COLO668 (cell line): ENCODE results near the gene ZNF480.
"Not testable (repeated sequence)": the region's sequence is repeated elsewhere in the genome, so short reads cannot be mapped to it uniquely, and the experiment has no call there.

Experiments
- DNase-seq: peaks from one replicate; lab custom pipeline; 2025; ENCODE audit not compliant: unreplicated experiment; lab: John Stamatoyannopoulos, UW

Gene ZNF480

GRCh38 chr19:52296773-52297600 is at the start of gene ZNF480:
Gene ZNF480 (plus strand): TSS chr19:52297169. CDS start chr19:52300413, 3,244 bp downstream.
- DNase-seq: peak; percentile 90

DNA sequence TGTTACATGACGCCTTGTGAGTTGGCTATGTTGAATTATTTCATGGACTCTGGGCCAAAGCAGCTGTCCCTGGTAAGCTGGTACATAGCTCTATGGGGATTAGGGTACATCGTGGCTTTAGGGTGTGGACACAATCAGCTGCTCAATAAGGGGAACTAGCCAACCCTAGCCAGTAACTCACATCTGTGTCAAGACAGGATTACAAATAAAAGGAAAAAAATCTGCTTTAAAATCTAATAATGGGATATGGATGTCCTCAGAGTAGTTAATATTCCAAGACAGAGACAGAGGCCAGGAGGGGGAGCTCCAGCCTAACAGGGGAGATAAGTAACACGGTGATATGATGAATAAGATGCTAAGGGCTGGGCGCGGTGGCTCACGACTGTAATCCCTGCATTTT is 48.7 kb upstream of the ZNF480 start:
- DNase-seq: peak; percentile 49

- no peak for DNase-seq
These were observed 38.5 kb upstream of the ZNF480 start for GRCh38 chr19:52258426-52258825.

DNA sequence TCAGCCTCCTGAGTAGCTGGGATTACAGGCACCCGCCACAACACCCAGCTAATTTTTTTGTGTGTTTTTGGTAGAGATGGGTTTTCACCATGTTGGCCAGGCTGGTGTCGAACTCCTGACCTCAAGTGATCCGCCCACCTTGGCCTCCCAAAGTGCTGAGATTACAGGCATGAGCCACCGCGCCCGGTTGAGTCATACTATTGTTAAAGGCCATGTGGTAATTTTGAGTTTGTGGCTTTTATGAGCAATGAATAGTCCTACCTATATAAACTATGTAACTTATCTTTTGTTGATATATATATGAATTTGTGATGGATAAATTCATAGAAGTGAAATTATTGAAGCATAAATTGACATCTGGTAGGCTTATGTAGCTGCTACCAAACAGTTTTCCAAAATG is 31.4 kb upstream of the ZNF480 start:
- DNase-seq: not testable (repeated sequence)

- peak; percentile 95 for DNase-seq
These were observed 27.4 kb upstream of the ZNF480 start, which contains the start of gene ZNF766 for GRCh38 chr19:52269338-52270261. Gene ZNF766 (plus strand): TSS chr19:52269587. CDS start chr19:52269614, 27 bp downstream.

DNA sequence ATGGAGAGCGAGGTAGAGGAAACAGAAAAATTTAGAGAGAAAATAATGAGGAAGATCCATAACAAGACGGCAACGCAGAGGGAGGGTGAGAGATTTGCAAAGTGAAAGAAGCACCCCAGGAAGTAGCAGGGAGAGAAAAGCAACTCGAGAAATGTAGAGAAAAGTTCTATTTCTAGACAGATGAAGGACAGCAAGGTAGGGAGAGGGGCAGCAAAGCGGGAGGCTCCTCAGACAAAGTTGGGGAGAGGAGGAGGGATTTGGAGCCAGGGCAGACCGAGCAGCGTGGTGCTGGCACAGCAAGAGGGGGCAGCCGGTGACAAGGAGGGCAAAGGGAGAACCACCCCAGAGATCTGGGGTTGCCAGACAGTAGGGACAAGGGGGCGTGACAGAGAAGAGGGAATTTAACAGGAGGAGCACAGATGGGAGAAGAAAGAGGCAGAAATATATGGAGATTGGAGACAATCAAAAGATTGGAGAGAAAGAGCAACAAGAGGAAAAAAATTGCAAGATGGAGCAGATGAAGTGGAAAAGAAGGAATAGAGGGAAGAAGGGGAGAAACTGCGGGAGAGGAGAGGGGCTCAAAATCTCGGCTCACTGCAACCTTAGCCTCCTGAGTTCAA is 26.6 kb upstream of the ZNF480 start:
- peak; percentile 17 for DNase-seq

DNA sequence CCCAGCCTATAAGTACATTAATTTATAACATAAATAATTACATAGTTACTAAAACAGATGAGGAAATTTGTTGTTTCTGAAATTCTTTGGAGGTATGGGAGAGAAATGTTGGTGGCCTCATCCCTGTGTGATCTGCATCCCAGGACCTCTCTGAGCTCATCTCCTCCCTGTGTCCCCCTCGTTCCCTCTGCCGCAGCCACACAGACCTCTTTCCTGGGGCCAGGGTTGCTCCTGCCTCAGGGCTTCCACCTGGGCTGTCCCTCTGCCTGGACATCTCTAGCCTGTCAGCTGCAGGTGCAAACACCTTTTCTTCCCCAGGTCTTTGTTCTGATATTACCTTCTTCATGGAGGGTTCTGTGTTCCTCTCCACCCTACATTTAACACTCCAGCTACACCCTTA is 23.7 kb upstream of the ZNF480 start:
- DNase-seq: no peak

DNA sequence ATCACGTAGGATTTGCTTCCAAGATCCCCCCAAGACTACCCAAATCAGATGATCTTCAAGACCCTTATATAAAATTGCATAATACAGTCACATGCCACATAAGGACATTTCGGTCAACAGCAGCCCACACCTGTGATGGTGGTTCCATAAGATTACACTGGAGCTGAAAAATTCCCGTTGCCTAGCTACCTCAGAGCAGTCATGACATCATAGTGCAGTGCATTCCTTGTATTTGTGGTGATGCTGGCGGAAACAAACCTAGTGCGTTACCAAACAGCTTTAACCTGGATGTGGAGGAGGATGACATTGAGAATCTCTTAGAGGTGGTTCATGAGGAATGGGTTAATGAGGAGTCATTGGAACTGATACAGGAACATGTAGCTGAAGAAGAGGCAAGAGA is 22.8 kb upstream of the ZNF480 start:
- no peak for DNase-seq

GRCh38 chr19:52275988-52276387 is 21.0 kb upstream of the ZNF480 start:
- DNase-seq: no peak

GRCh38 chr19:52277471-52277870 is 19.5 kb upstream of the ZNF480 start:
- DNase-seq: no peak

- DNase-seq: no peak
These were observed 10.7 kb upstream of the ZNF480 start for GRCh38 chr19:52286256-52286655.

DNA sequence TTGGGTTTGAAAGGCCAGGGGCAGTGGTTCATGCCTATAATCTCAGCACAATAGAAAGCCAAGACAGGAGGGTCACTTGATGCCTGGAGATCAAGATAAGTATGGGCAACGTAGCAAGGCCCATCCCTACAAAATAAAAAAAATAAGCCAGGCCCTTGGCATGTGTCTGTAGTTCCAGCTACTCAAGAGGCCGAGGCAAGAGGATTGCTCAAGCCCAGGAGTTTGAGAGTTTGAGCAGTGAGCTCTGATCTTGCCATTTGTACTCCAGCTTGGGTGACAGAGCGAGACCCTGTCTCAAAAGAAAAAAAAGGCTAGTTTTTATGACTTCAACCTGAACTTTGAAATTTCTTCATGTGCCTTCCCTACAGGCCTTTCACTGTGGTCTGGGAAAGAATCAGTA is 5.2 kb upstream of the ZNF480 start:
- no peak for DNase-seq

GRCh38 chr19:52292946-52293345 is 4.0 kb upstream of the ZNF480 start:
- DNase-seq: not testable (repeated sequence)

- no peak for DNase-seq
These were observed 583 bp upstream of the ZNF480 start for GRCh38 chr19:52296400-52296772.

DNA sequence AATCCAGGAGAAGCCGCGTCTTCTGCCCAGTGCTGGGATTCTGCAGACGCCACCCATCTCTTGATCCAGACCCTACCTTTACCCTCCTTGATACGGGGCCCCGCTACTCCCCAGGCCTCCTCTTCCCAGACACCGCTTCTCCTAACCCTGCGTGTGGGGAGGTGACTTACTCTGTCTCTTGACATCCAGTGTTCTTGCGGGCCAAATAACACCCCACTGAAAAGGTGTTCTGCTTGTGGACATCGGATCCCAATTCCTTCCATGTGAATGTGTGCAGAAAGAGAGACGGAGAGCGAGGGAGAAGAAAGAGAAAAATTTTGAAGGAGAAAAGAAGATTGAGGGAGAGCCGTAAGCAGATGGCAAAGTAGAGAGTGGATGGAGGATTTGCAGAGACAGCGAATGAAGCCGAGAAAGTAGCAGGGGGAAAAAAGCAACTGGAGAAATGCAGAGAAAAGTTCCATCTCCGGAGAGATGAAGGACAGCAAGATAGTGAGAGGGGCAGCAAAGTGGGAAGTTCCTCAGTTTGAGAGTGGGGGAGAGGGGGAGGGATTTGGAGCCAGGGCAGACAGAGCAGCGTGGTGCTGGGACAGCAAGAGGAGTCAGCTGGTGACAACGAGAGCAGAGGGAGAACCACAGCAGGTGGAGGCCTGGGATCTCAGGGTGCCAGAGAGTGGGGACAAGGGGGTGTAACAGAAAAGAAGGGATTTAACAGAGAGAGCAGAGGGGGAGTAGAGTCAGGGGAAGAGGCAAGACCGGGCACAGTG is 814 bp downstream of the ZNF480 start:
- peak; percentile 2 for DNase-seq

DNA sequence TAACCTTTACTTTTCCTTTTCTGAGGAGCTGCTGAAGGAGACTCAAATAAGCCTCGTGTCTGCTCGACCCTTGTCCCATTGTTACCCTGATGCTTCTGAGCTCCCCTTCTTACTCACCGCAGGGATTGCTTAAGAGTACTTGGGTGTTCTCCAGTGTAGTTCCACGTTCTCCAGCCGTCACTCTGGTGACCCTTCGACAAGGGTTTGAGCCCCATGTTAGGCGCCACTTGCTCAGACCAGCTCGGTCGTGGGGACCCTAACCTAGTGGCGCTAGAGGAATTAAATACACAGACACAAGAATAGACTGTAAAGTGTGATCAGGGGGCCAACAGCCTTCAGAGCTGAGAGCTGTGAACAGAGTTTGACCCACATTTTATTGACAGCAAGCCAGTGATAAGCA is 10.3 kb downstream of the ZNF480 start:
- peak; percentile 35 for DNase-seq

DNA sequence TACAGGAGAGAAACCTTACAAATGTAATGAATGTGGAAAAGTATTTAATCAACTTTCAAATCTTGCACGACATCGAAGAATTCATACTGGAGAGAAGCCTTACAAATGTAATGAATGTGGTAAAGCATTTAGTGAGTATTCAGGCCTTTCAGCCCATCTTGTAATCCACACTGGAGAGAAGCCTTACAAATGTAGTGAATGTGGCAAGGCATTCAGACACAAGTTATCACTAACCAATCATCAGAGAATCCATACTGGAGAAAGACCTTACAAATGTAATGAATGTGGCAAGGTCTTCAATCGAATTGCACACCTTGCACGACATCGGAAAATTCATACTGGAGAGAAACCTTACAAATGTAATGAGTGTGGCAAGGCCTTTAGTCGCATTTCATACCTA is 25.5 kb downstream of the ZNF480 start:
- DNase-seq: no peak

DNA sequence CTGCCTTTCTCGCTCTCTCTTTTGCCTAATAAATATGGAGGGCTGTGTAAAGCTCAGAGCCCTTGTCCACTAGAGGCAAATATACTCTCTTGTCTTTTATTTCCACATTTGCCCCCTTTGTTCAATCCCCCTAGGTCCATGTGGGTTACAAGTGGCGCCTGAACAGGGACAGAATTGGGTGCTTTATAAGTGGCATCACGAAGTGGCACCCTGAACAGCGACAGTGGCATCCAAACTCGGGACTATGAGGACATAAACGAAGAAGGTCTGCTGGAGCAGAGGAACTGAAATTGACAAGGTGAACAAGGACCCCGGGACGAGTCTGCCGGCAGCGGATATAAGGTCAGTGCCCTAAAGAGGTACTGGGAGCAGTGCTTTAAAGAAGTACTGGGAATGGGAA is 34.8 kb downstream of the ZNF480 start:
- peak; percentile 3 for DNase-seq

DNA sequence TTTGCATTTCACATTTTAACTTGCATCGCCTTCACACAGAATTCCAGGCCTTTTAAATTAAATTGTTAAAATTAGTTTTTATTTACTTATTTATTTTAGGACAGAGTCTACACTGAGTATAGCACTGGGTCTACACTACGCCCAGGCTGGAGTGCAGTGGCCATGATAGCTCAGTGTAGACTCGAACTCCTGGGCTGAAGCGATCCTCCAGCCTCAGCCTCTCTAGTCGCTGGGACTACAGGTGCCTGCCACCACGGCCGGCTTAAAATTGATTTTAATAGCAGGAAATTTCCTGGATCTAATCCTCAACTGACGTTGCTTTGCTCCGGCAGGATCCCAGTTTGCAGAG is 38.8 kb downstream of the ZNF480 start:
- no peak for DNase-seq

DNA sequence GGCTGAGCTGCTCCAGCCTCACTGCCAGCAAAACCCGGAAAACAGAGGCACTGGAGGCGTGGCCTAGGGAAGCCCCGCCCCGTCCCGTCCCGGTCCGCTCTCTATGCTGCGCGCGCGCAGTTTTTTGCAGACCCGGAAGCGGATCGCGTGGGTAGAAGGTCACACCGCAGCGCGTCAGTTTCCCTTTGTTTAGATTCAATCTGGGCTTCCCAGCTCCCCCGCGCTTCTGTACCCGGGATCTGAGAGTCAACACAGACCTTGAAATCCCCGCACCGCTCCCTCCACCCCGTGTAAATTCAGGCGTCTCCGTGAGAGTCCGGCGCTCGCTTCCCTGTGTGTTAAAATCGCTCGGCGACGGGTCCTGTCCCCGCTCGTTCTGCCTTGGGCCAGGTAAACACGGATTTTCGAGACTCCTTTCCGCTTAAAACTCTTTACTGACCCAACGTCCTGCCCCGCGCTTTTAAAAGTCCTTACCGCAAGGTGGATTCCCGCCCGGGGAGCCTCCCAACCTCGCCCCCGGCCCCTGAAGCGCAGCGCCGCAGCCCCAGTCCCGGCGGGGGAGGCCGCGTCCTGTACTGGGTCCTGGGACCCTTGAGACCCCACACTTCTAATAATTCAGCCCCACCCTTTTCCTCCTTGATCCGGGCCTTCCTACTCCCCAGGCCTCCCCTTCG is 39.3 kb downstream of the ZNF480 start, which contains the start of gene ZNF610:
ZNF610 (plus strand) TSS at position 127 of the 674 bp plus-strand sequence. CDS start 12,930 bp downstream, outside the sequence.
- peak; percentile 89 for DNase-seq
